SK-N-SH (cell line): ENCODE data around the gene CYB5D1. TPM values are rescaled to one million over a fixed set of nuclear protein-coding genes. Genes with fewer than 3 reads are reported as not detected.

Experiments
- CTCF ChIA-PET: fragments of 300-600, 350-600 bp; formaldehyde crosslinking; extraction: SDS; loops from one replicate; lab custom pipeline; 2021; lab: Yijun Ruan, JAX
- POLR2A ChIA-PET: fragments of 350-600 bp; sonication (Branson Sonifier 250); formaldehyde crosslinking; extraction: SDS; loops from one replicate; lab custom pipeline; 2020; ENCODE audit warnings: antibody characterized with exemption, inconsistent platforms; lab: Yijun Ruan, JAX
- DNase-seq: peaks from one replicate; pipeline ENCODE4 v3.0.0; 2012
- H2AFZ ChIP-seq: fragments of 200-600 bp; sonication (generic); 2 replicates; pipeline ENCODE4 v1.8.1; 2016; ENCODE audit warnings: antibody characterized with exemption, mild to moderate bottlenecking, low read depth
- H3F3A ChIP-seq: fragments of 200-600 bp; sonication (generic); replicated peaks from 2 replicates; pipeline ENCODE3; 2016; ENCODE audit warnings: antibody characterized with exemption, mild to moderate bottlenecking; ENCODE audit not compliant: insufficient read depth
- H3K27ac ChIP-seq, 2 experiments: fragments of 200-500 bp in 1 of 2; fragments of 200-600 bp in 1 of 2; sonication (Bioruptor generic) in 1 of 2; sonication (generic), shearing (Covaris generic) in 1 of 2; 2 replicates each; pipeline versions ENCODE4 v1.5.1 to v1.6.1; 2014 to 2016; ENCODE audit warnings: low read depth in 2 of 2, inconsistent platforms in 1 of 2, low read length in 1 of 2, mild to moderate bottlenecking in 1 of 2, mixed read lengths in 1 of 2
- H3K27me3 ChIP-seq: fragments of 200-600 bp; sonication (generic), shearing (Covaris generic); 2 replicates; pipeline ENCODE4 v1.6.1; 2016; ENCODE audit warnings: mixed run types; ENCODE audit not compliant: insufficient read depth
- H3K36me3 ChIP-seq, 2 experiments: fragments of 200-500 bp in 1 of 2; fragments of 200-600 bp in 1 of 2; sonication (Bioruptor generic) in 1 of 2; sonication (generic) in 1 of 2; replicated peaks in 1 of 2; 2 replicates each; pipeline versions ENCODE3 to v1.5.1; 2014 to 2016; ENCODE audit warnings: low read length in 1 of 2, mild to moderate bottlenecking in 1 of 2; ENCODE audit not compliant: insufficient read depth in 2 of 2, control insufficient read depth in 1 of 2
- H3K4me1 ChIP-seq, 2 experiments: fragments of 200-500 bp in 1 of 2; fragments of 200-600 bp in 1 of 2; sonication (Bioruptor generic) in 1 of 2; sonication (generic), shearing (Covaris generic) in 1 of 2; 2 replicates each; pipeline versions ENCODE4 v1.5.1 to v1.6.1; 2014 to 2016; ENCODE audit warnings: low read depth in 1 of 2, low read length in 1 of 2, mixed run types in 1 of 2; ENCODE audit not compliant: insufficient read depth in 2 of 2, control insufficient read depth in 1 of 2
- H3K4me2 ChIP-seq: fragments of 200-600 bp; sonication (generic), shearing (Covaris generic); 2 replicates; pipeline ENCODE4 v1.6.1; 2017; ENCODE audit warnings: mixed run types
- H3K4me3 ChIP-seq, 2 experiments: fragments of 200-500 bp in 1 of 2; fragments of 200-600 bp in 1 of 2; sonication (Bioruptor generic) in 1 of 2; sonication (generic), shearing (Covaris generic) in 1 of 2; 2 replicates each; pipeline versions ENCODE4 v1.5.1 to v1.8.1; 2014 to 2016; ENCODE audit warnings: low read depth in 2 of 2, inconsistent platforms in 1 of 2, low read length in 1 of 2, mild to moderate bottlenecking in 1 of 2, mixed read lengths in 1 of 2, moderate library complexity in 1 of 2
- H3K79me2 ChIP-seq: fragments of 200-600 bp; sonication (generic); 2 replicates; pipeline ENCODE4 v1.8.1; 2017; ENCODE audit warnings: mild to moderate bottlenecking; ENCODE audit not compliant: insufficient read depth
- H3K9ac ChIP-seq: fragments of 200-600 bp; sonication (generic); 2 replicates; pipeline ENCODE4 v1.6.1; 2017; ENCODE audit warnings: mixed run types
- H3K9me2 ChIP-seq: fragments of 200-600 bp; sonication (generic); 2 replicates; pipeline ENCODE4 v1.6.1; 2017; ENCODE audit warnings: mixed run types
- H3K9me3 ChIP-seq: fragments of 200-600 bp; sonication (generic); 2 replicates; pipeline ENCODE4 v1.6.1; 2017; ENCODE audit warnings: mixed run types, mild to moderate bottlenecking, moderate library complexity
- H4K20me1 ChIP-seq: fragments of 200-600 bp; sonication (generic); 2 replicates; pipeline ENCODE4 v1.6.1; 2017; ENCODE audit warnings: mild to moderate bottlenecking, mixed run types; ENCODE audit not compliant: insufficient read depth
- GABPA ChIP-seq: IDR thresholded peaks from 2 replicates; pipeline ENCODE4 v1.4.0; 2012; ENCODE audit warnings: low read depth, mild to moderate bottlenecking
- JUND ChIP-seq: IDR thresholded peaks from 2 replicates; pipeline ENCODE4 v1.4.0; 2012
- RCOR1 ChIP-seq: fragments of 150-350 bp; IDR thresholded peaks from 2 replicates; pipeline ENCODE4 v1.6.1; 2017; ENCODE audit warnings: antibody characterized with exemption, low read length
- SIN3A ChIP-seq: IDR thresholded peaks from 2 replicates; pipeline ENCODE4 v1.6.1; 2012; ENCODE audit warnings: low read depth, mild to moderate bottlenecking, low read length, moderate library complexity, borderline replicate concordance
- SMC3 ChIP-seq: IDR thresholded peaks from 2 replicates; pipeline ENCODE4 v1.6.1; 2012; ENCODE audit warnings: low read depth, low read length, improper control_type of control experiment
- YY1 ChIP-seq: IDR thresholded peaks from 2 replicates; pipeline ENCODE4 v1.4.0; 2012; ENCODE audit warnings: low read depth, mild to moderate bottlenecking
- WGBS: methylation state at CpG from one replicate; pipeline ENCODE4 v1.1.6; 2017; ENCODE audit warnings: low lambda C conversion rate; 5-methylcytosine and 5-hydroxymethylcytosine counted together
- polyA plus RNA-seq, 3 experiments: library from polyadenylated mRNA; depleted of rRNA; stranded (reverse); fragments of >200 nt; gene quantifications; 2 replicates each; pipeline ENCODE4 v1.2.3, GENCODE V29; 2012
- TF ChIP-seq, protein P1 (sequence below): fragments of 150-350 bp; IDR thresholded peaks from 2 replicates; pipeline ENCODE4 v1.6.1; 2017; ENCODE audit warnings: antibody characterized with exemption, low read length, low read depth, borderline replicate concordance
- TF ChIP-seq, protein P2 (sequence below): IDR thresholded peaks from 2 replicates; pipeline ENCODE4 v1.4.0; 2012; ENCODE audit warnings: low read depth, borderline replicate concordance

Gene CYB5D1
- polyA plus RNA-seq, 1 of the 3 experiments (the other 2 are of a cell fraction) = 8.8 TPM

DNA sequence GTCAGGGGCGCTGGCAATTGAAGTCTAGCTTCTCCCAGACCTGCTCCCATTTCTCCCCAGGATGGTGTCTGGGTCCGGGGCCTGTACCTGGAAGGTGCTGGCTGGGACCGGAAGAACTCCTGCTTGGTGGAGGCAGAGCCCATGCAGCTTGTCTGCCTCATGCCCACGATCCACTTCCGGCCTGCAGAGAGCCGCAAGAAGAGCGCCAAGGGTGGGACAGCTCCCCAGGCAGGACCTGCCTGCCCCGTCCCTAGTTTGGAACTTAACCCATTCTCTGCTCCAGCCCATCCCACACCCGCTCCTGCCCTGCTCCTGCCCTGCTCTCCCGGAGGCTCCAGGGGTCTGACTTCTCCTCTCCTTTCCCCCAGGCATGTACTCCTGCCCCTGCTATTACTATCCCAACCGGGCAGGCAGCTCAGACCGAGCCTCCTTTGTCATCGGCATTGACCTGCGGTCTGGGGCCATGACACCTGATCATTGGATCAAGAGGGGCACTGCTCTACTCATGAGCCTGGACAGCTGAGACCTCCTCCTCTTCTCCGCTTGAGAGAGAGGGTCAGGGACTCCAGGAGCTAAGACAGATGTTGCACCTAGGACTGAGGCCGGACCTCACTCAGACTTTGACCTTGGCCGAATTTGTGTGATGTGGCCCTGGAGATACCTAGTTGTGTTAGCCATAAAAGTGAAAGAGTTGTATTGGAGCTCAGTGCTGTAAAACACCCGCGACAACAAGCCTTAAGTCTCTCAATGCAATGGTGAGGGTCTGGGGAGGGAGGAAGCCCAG, 24.6 kb upstream of the CYB5D1 start (continued):
- TF ChIP-seq, protein P1, sequence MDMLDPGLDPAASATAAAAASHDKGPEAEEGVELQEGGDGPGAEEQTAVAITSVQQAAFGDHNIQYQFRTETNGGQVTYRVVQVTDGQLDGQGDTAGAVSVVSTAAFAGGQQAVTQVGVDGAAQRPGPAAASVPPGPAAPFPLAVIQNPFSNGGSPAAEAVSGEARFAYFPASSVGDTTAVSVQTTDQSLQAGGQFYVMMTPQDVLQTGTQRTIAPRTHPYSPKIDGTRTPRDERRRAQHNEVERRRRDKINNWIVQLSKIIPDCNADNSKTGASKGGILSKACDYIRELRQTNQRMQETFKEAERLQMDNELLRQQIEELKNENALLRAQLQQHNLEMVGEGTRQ = no peak
- no peak for TF ChIP-seq RCOR1

DNA sequence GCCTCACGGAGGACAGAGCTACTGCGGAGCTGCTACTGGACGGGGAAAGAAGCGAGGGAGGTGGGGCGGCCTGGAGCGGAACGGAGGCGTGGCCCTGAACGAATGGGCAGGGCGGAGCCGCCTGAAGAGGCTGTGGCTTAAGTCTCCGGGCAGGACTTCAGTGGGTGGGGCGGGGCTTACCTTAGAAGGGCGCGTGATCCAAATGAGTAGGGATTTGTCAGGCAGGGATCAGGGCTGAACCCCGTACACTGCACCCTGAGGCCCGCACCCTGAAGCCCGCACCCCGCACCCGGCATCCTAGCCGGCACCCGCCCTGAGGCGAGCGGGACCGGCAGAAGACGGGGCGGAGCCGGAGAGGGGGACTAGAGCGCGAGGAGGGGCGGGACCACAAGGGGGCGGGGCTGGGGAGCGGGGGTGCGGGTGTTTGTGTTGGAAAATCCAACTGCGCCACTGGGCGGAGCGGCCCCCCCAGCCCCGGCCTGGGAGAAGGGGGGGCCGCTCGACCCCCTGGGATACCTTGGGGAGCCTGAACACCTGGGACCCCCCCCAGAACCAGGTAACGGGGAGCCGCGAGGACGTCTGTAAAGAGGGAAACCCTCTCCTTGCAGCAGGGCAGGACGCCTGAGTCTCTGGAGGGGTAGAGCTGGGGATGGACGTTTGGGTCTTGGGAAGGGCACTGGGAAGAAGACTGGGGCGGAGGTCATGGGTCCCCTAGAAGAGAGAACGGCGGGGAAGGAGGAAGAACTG, 23.8 kb upstream of the CYB5D1 start, which contains the start of gene KDM6B:
TSS of gene KDM6B (plus strand) at position 423 of the 747 bp plus-strand sequence. CDS start 11,338 bp downstream, outside the sequence.
- POLR2A ChIA-PET = interaction anchor here (0.9 to 3.2 kb wide), 7 partner anchors 9 to 147 kb away, joined by 4 to 19 read pairs (median 5); partner anchors contain the start of genes CYB5D1, NAA38 and TP53

More for the DNA sequence above, 23.8 kb upstream of the CYB5D1 start, which contains the start of gene KDM6B:
- peak within 1 kb of the TSS; percentile 94 for H2AFZ ChIP-seq
- WGBS = 1% methylated on average over 31 of the region's 49 CpGs
- peak within 1 kb of the TSS; percentile 99 for H3K4me2 ChIP-seq
- peaks cover 9 to 14% of the 10 kb centered on the region in 2 experiments; a peak in 3 of 4 replicates for H3K4me1 ChIP-seq
- peaks cover 7% of the 10 kb centered on the region for H3K27me3 ChIP-seq
- no peaks in the 10 kb centered on the region for H3K9me2 ChIP-seq
- DNase-seq = peak; percentile 89
- peaks cover 21% of the 10 kb centered on the region for H3K79me2 ChIP-seq
- no peaks in the 10 kb centered on the region for H3K36me3 ChIP-seq
- peaks cover 20% of the 10 kb centered on the region for H3F3A ChIP-seq
- peak within 1 kb of the TSS; percentile 96 to 99 for H3K27ac ChIP-seq
- peak within 1 kb of the TSS; percentile 92 for H3K9ac ChIP-seq
- peaks cover 6% of the 10 kb centered on the region; the same call in 1 of the 2 replicates for H4K20me1 ChIP-seq
- H3K4me3 ChIP-seq = peak within 1 kb of the TSS; percentile 76 to 90
- TF ChIP-seq GABPA (no peak), JUND (no peak), SMC3 (no peak), YY1 (no peak), SIN3A (peak; percentile 15; the same call in 1 of the 2 replicates)
- TF ChIP-seq, protein P2, sequence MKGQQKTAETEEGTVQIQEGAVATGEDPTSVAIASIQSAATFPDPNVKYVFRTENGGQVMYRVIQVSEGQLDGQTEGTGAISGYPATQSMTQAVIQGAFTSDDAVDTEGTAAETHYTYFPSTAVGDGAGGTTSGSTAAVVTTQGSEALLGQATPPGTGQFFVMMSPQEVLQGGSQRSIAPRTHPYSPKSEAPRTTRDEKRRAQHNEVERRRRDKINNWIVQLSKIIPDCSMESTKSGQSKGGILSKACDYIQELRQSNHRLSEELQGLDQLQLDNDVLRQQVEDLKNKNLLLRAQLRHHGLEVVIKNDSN = no peak
- TF ChIP-seq, protein P1 = no peak
- CTCF ChIA-PET = interaction anchor here (0.7 to 6.5 kb wide), 27 partner anchors 10 to 245 kb away, joined by 3 to 79 read pairs (median 4); partner anchors contain the start of genes CHD3, CYB5D1, DNAH2 and NAA38
- H3K9me3 ChIP-seq = no peaks in the 10 kb centered on the region
